Fibroblast of skin of left biceps (primary cell): ENCODE results near the gene HIVEP3.

Source experiments
- DNase-seq, 2 experiments: peaks; one replicate each; pipeline ENCODE4 v3.0.0-alpha.2; 2013; ENCODE audit warnings: low read depth in 2 of 2

The HIVEP3 gene

DNA sequence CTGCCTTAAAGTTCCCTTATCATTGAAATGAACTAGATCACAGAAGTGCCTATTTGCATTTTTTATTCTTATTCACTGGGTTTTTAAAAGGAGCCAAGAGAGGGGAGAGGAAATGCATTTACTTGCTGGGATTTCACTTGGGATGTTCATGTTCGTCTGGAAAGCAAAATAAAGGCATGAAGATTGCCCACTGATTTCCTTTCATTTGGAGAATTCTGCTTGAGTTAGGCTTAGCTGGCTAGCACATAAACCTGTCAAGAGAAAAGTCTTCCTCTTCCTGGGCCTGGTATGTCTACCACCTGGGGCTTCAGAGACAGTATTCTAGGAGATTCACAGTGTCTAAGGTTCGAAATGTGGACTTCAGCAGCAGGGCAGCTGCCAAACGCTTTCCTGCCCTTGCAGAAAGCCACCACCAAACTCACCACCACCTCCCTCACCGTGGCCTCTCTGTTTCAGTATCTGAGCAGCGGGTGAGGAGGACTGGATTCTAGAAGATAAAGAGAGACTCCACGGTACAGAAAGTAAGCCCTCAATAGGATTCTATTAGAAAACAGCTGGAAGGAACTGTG is 44.5 kb downstream of the HIVEP3 start:
- DNase-seq: no peak

DNA sequence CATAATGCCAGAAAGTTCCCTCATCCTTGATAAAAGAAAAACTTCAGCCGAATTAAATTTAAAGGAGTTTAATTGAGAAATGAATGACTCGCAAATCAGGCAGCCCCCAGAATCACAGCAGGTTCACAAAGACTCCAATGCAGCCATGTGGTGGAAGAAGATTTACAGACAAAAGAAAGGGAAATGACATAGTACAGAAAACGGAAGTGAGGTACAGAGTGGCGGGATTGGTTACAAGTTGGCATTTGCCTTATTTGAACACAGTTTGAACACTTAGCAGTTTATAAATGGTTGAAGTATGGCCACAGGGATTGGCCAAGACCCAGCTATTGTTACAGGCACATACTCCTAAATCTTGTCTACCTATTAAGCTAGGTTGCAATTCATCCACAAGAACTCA is 46.6 kb downstream of the HIVEP3 start:
- DNase-seq: no peak

DNA sequence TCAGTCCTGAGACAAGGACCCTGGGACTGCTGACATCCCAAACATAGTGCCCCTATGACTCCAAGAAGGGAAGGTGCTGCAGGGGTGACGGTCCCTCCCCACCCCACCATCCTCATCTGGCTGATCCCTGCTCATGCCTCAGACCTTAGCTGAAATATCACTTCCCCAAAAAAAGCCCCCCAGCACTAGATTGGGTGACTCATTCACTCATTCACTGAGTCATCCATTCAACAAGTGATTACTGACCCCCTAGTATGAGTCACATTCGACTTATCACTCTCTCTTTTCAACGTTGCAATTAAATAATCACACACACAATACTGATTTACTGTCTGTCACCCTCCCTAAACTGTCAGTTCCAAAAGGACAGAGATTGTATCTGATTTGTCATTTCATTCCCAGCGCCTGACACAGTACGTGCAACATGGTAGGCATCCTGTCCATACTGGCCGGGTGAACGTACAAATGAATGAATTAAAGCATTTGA is 48.6 kb downstream of the HIVEP3 start:
- DNase-seq: no peak

DNA sequence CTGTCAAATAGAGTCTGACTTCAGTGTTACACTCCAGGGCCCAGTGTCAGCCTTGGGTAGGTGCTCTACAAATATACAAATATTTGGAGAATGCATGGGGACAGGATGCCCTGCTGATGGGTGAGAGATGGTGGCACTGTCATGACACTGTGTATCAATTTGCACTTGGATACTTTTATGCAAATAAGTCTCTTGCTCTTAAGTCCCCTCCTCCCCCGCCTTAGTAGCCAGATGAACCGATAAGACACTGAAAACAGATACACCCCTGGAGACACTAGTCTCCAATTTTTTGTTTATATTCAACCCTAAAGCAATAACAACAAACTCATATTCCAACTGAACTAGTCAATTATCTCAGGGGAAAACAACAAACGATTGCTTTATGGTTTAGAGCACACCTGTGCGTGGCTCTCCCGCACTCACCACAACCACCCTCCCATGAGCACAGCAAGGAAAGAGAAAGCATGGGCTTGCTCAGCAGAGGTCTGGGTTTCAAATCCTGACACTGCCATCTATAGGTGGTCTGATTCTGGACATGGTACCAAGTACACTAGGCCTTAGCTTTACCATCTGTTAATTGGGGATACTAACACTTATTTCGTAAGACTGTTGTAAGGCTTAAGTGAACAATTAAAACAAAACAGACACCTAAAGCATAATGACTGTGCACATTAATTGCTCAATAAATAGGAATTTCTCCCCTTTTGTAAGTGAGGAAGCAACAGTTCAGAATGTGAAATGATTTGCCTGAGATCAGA is 50.3 kb downstream of the HIVEP3 start:
- no peak for DNase-seq

DNA sequence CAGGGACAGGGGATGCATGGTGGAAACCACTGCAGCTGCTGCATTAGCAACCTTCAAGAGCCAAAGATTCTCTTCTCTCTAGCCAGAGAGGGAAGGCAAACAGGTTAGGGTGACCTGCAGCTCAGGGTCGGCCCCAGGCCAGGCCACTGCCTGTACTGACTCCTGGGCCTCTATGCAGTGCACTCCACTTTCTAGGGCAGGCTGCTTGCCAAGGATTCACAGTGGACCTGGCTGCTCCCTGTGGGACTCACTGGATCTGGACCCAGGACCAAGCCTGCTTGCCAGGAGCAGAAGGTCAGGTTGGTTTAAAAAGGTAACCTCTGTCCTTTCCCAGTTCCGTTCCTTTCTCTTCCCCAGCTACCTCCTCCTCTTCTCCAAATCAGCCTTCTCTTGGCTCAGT is 52.4 kb downstream of the HIVEP3 start:
- no peak for DNase-seq

DNA sequence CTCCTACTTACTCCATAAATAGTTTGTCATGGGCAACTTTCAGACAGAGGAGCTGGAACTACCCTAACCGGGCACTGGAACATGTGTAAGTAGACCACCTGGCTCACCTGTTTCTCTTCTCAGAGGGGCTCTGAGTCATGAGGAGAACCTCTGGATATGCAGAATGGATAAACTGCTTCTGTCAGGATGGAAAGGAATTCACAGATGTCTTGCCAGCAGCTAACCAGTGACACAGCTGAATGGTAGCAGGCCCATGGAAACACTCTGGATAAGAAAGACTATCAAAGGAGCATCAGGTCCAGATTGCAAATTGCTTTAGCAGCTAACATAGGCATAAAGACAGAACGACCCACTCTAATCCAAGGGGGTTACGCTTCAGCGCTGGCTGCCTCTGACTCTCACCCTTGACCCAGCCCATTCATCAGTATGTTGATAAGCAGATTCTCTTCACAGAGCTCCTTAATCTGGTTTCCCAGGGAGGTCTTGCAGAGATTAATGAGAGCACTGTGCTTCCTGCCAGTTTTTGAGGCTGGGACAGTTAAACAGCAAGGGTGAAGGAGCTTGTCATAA is 54.2 kb downstream of the HIVEP3 start:
- DNase-seq: no peak

DNA sequence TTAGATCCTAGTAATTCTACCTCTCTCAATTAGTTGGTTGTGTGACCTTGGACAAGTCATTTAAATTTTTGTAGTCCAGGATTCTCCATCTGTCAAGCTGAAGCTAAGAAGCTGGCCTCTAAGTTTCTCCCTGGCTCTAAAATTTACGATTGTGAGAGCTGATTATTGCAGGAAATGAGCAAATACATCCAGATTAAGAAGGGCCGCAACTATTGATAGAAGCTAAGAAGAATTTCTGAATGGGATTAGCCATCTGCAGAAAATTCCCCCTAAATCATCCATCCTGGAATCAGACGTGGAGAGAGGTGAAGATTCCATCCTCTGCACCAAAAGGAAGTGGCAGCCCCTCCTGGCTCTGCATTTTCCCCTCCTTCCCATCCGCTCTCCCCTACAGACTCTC is 55.0 kb downstream of the HIVEP3 start:
- DNase-seq: no peak

DNA sequence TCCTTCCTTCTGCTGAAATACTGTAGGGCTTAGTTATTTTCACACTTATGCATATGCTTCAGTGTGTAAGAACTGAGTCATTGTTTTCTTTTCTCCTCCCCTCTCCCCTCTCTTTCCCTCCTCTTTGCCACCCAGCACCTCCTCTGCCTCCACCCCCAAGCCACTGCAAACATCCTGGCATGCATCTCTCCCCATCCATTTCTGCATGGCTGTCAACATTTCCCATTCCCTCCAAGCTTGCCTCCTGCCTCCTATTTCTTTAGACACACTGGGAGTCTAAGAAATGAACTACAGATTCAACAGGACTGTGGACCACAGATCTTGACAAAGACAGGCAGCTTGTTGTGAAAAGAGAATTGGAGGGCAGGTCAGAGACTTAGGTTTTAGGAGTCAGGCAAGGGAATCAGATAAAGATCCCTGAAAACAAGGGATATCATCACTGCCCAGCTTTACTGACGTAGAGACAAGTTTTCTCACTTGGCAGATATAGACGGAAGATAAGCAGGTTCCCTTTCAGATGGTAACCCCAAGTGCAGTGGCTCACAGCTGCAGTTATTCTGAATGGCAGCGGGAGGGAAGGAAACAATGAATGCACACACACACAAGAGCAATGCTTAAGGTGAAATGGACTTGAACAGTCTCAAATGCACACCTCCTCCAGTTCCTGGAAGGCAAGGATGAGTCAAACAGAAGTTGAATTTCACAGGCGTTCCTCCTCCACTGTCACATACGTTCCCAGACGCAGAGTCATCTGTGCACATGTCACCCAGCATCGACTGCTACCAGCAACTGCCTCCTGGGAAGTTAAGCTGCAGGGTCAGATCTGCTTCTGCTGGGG is 56.1 kb downstream of the HIVEP3 start:
- DNase-seq: no peak

DNA sequence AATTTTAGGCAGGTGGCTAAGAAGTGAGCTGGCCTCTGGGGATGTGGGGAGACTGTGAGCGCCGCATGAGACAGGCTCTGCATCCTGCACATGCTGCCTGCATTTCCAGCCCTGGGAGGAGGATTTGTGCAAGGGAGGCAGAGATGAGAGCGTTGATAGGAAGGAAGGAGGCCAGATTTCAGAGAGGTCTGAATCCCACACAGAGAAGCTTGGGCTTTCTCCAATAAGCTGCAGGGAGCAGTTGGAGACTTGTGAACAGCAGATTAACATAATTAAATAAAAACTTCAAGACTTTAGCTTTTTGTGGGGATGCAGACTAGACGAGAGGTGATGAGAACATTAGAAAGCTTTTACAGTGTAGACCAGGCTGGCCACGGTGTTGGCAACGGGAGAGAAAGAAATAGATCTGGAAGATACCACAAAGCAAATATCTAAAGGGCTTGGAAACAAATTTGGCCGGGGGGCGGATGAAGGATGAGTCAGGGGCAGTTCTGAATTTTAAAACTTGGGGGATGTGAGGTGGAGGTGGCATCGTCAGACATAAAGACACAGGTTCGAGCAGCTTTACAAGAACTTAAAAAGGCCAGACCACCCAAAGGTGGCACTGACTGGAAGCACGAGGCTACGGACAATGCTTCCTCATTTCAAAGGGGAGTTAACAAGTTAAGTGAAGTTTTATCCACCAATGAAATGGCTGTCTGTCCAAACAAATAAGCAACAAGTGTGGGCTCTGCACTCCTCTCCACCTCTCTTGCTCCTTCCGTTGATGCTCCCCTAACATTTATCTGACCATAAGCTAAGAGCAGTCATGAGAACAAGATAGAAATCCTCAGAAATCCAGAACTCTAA is 57.0 kb downstream of the HIVEP3 start:
- no peak for DNase-seq

DNA sequence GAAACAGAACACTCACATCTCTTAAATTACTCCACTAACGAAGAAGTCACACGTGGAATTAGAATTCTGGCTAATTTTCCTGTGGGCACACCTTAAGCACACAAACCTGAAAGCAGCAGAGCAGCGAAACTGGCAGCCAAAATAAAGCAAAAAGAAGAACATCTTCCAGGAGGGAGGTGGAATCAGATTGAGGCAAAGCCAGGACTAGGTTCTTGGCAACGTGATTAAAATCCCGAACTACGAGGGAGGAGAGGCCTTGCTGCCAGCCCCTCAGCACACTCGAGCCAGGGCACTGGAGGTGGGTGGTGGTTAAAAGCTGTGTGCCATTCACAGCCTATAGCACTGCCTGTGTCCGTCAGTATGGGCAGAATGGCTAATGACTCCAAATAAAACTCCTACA is 58.0 kb downstream of the HIVEP3 start:
- DNase-seq: no peak

DNA sequence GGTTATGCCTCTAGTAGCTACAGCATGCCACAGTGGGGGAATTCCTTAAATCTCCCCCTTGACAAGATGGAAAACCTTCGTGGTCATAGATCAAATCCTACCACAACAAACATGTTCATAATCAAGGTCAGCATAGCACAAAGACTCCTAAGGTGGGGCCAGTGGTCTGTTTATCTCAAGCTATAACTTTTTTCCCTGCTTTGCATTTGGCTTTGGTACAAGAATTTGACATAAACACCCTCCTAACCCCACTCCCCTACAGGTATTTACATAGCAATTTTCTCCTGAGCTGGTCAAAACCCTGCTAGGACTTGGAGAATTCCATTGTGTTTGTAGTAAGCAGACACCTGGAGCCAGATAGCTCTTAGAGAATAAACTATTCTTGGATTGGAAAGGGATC is 58.5 kb downstream of the HIVEP3 start:
- no peak for DNase-seq

DNA sequence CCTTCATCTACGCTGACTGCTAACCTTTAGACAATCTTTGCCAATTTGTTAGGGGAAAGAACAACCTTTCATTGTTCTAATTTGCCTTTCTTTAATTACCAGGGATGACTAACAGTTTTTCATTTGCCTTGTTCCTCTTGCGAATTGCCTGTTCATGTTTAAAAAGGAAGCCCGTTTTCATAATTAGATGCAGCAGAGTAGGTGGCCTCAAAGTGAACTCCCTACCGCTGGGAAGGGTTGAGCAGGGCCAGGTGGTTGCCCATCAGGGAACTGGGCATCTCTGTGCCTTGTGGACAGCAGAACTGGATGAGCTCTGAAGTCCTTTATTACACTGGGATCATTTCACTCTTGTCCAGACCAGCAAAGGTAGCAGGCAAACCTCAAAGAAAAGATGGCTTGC is 59.0 kb downstream of the HIVEP3 start:
- DNase-seq: no peak

DNA sequence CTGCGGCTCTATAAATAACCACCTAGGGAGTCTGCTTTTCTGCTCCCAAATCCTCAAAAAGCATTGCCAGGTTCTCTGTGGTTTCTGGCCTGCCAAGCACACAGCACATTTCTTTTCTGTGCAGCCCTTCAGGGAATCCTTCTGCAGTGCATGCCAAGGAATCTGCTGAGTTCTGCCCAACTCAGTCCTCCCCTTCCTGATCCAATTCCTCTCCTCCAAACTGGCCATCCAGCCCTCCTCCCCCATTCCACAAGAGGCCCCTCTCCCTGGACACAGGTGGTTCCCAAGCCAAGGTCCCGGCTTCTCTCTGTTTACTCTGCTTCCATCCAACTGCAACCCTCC is 61.8 kb downstream of the HIVEP3 start:
- no peak for DNase-seq

DNA sequence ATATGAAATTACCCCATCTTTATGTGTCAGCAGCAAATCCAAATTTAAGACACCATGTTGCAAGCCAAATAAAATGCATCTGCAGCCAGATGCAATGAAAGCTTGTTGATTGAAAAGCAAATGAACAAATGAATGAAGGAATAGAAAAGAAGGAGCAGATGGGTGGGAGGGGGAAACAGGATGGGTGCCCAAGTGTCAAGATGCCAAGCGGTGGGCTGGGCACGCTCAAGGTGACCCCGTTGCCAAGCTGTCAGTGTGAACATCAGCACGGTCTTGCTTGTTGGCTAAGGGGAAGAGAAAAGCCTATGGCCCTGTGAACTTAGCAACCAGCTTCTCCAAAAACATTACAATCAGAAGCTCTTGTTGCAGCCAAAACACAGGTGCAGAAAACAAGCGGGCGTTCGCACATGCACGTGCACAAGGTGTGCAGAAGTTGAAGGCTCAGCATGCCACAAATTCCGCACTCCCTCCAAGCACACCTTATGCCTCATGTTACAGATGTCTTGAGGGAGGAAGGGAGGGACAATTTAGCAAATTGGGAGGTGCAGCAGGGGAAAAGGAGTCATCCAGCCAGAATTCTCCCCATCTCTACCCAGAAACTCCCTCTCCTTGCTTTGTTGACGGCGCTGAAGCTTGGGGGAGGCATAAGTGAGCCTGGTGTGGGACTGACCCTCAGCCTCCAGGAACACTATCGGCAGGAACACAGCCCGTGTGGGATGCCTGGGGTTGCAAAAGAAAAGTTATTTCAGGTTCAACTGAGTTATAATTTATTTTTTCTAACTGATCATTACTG is 62.4 kb downstream of the HIVEP3 start:
- no peak for DNase-seq

DNA sequence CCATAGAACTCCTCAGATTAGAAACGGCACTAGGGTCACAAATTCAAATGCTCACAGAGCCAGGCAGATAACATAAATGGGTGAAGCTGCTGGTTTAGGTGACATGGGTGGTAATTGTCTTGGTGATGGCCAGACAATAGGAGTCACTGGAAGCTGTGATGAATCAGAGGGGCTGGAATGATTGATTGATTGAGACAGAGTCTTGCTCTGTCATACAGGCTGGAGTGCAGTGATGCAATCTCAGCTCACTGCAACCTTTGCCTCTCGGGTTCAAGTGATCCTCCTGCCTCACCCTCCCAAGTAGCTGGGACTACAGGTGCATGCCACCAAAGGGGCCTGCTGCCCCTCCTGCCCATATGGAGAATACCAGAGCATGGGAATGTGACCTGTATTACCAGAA is 63.0 kb downstream of the HIVEP3 start:
- no peak for DNase-seq

DNA sequence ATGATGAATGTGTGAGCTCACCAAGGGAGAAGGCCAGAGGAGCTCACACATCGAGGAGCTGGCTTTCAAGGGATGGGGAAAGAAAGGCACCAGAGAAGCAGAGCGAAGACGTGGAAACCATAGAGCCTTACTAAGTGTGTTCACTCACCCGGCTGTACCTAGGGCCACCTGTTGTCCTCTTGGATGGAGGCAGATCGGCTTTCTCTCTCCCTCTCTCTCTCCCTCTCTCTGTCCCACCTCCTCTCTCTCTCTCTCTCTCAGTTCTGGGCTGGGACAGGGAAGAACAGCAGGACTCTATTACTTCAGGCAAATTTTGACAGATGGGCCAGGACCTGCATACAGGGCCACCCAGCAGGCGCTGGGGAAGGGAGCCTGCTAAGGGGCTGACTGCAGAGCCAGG is 64.8 kb downstream of the HIVEP3 start:
- no peak for DNase-seq

DNA sequence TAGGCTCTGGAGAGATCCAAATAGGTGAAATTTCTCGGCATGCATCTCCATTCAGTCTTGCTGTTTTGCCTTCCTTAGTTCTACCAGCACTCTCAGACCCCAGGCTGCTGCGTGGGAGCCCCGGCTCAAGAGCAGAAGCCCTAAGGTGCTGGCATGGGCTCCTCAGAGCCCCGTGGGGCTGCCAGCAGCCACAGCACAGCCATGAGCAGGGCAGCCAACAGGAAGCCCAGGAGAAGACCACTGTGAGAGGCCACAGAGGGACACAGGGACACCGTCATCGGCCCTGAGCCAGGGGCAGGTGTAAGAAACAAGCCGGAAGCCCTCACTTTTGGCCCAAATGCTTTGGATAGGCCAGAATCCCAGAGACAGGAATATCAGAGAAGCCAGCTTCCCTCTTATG is 66.6 kb downstream of the HIVEP3 start:
- no peak for DNase-seq

DNA sequence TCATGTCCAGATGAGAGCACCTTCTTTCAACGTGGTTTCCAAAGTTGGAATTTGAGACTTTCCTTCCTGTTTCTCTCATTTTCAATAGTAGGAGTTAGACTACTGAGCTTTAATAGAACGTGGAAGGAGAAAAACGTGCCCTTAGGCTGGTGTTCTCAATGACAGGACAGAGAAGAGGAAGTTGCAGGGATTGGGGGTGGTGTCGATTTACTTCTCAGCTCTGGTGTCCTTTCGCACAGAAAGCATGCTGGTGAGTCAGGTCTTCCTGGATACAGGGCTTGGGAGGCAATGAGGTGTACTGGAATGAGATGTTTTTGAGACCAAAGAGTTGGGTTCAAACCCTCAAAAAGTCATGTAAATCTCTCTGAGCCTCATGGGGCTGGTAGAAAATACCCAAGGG is 67.1 kb downstream of the HIVEP3 start:
- no peak for DNase-seq

DNA sequence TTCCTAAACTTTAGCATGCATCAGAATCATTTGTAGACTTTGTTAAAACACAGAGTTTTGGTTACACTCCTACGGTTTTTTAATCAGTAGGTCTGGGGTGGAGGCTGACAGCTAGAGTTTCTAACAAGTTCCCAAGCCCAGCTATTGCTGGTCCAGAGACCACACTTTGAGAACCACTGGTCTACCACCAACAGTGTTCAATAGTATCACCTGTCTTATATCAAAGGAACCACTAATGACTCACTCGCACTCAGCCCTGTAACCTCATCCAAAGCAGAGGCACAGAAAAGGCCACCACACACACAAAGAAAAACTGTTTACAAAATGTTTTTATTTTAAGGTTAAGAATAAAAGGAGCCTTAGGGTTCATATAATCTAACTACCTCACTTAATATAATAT is 68.7 kb downstream of the HIVEP3 start:
- DNase-seq: no peak

DNA sequence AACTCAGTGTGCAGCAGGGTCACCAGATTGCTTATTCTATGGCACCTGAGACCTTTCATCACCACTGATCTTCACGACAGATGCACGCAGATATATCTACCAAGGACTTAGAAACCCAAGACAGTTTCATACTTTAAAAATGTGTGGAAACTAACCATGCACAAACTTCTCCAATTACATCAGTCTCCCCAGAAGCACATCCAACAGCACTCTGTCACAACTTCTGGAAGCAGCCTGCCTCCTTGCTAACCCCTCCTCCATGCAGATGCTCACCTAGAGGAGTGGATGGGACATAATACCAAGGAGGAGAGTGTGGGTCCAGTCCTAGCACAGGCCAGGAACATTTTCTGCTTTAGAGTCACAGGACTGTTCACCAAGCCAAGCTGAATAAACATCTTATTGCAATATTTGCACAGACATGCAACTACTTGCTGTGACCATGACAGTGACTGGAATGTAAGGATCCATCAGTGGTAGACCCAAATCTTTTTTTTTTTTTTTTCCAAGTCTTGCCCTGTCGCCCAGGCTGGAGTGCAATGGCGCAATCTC is 69.4 kb downstream of the HIVEP3 start:
- DNase-seq: no peak
